ENCODE measurements around the gene BPIFA1. TPM values are rescaled to one million over a fixed set of nuclear protein-coding genes. Genes with fewer than 3 reads are reported as not detected.

Gene BPIFA1
- total and polyA plus RNA-seq, 2 experiments from 2014 or later = not detected

DNA sequence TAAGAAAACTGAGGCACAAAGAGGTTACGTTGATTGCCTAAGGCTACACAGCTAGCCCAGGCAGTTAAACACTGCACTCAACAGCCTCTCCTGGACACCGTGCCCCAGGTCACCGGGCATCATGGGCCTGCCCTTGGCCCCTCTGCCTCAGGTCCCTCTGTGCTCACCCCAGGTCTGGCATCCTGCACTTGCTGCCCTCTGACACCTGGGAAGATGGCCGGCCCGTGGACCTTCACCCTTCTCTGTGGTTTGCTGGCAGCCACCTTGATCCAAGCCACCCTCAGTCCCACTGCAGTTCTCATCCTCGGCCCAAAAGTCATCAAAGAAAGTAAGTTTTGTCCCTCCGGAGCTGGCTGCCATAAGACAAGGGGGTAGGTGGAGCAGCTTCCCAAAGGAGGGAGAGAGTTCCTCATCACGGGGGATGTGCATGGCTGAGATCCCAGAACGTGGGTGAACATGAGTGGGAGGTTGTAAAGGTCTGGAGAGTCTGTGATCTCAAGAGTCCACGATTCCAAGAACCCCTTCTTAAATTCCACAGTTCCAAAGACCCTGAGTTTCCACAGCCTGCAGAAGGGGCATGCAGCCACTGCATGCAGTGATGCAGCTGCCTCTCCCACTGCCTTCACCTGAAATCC, 50.2 kb downstream of the BPIFA1 start:
- Mint-ChIP-seq H3K27ac (no peak overlapping the region), H3K27me3 (ENCODE audit: insufficient read depth, low read depth, poor library complexity) (peaks cover 9% of the 10 kb centered on the region), H3K36me3 (ENCODE audit: low read depth) (no peaks in the 10 kb centered on the region), H3K4me3 (no peak overlapping the region), H3K4me1 (peaks cover 6% of the 10 kb centered on the region), H3K9me3 (no peaks in the 10 kb centered on the region; the same call in 1 of the 3 replicates)
- Histone ChIP-seq H3K36me3 (ENCODE audit: insufficient read depth) (no peaks in the 10 kb centered on the region), H3K27ac (ENCODE audit: low read depth) (no peak overlapping the region), H4K20me1 (replicated peaks; ENCODE audit: insufficient read depth) (no peaks in the 10 kb centered on the region), H3K79me2 (replicated peaks; ENCODE audit: insufficient read depth) (no peaks in the 10 kb centered on the region), H3K4me2 (no peak overlapping the region), H3K4me1 (ENCODE audit: insufficient read depth) (no peaks in the 10 kb centered on the region), H3K9me2 (ENCODE audit: insufficient read depth) (no peaks in the 10 kb centered on the region), H2AFZ (no peak overlapping the region), H3K4me3 (no peak overlapping the region), H3K27me3 (ENCODE audit: insufficient read depth) (no peaks in the 10 kb centered on the region), H3F3A (replicated peaks; ENCODE audit: low read depth) (no peaks in the 10 kb centered on the region)
- ATAC-seq (no peak), DNase-seq (ENCODE audit: low spot score) (no peak)
- TF ChIP-seq EZH2phosphoT487 (IDR thresholded peaks at IDR 0.05; ENCODE audit: unreplicated experiment) = no peak
- TF ChIP-seq STAT1 (IDR thresholded peaks at IDR 0.05; ENCODE audit: unreplicated experiment) = no peak
- TF ChIP-seq, protein P1, sequence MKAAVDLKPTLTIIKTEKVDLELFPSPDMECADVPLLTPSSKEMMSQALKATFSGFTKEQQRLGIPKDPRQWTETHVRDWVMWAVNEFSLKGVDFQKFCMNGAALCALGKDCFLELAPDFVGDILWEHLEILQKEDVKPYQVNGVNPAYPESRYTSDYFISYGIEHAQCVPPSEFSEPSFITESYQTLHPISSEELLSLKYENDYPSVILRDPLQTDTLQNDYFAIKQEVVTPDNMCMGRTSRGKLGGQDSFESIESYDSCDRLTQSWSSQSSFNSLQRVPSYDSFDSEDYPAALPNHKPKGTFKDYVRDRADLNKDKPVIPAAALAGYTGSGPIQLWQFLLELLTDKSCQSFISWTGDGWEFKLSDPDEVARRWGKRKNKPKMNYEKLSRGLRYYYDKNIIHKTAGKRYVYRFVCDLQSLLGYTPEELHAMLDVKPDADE (IDR thresholded peaks at IDR 0.05) = no peak
- TF ChIP-seq, protein P2, sequence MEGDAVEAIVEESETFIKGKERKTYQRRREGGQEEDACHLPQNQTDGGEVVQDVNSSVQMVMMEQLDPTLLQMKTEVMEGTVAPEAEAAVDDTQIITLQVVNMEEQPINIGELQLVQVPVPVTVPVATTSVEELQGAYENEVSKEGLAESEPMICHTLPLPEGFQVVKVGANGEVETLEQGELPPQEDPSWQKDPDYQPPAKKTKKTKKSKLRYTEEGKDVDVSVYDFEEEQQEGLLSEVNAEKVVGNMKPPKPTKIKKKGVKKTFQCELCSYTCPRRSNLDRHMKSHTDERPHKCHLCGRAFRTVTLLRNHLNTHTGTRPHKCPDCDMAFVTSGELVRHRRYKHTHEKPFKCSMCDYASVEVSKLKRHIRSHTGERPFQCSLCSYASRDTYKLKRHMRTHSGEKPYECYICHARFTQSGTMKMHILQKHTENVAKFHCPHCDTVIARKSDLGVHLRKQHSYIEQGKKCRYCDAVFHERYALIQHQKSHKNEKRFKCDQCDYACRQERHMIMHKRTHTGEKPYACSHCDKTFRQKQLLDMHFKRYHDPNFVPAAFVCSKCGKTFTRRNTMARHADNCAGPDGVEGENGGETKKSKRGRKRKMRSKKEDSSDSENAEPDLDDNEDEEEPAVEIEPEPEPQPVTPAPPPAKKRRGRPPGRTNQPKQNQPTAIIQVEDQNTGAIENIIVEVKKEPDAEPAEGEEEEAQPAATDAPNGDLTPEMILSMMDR (conservative IDR thresholded peaks at IDR 0.05; ENCODE audit: low read depth in 2 of 2) = no peak
- TF ChIP-seq EZH2 (IDR thresholded peaks at IDR 0.05; ENCODE audit: low read depth, unreplicated experiment) = no peak
- no peak for TF ChIP-seq REST (IDR thresholded peaks at IDR 0.05; ENCODE audit: unreplicated experiment)
- TF ChIP-seq POLR2AphosphoS5 (IDR thresholded peaks at IDR 0.05; ENCODE audit: low read depth) = no peak

DNA sequence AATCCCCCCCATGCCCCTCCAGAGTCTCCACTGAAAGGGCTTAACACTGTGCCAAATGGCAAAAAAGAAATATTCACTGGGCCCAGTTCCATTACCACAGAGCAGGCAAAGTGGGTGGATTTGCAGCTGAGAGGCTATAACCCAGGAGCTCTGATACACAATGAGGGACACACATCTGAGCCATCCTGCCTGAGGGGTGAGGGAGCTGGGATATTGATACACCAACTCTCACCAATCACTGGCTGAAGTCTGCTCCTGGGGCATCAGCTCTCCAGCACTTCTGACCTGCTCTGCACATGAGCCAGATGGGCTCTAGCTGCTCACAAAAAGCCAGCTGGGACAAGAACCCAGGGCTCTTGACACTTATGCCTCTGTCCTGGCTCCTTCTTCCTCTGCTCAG, 52.1 kb downstream of the BPIFA1 start:
- H3K4me2 ChIP-seq = no peak overlapping the region
- H3K27ac ChIP-seq (ENCODE audit: low read depth) = no peak overlapping the region
- DNase-seq (ENCODE audit: low spot score) = no peak
- no peaks in the 10 kb centered on the region for H3K4me1 ChIP-seq (ENCODE audit: insufficient read depth)
- H3K27me3 Mint-ChIP-seq (ENCODE audit: insufficient read depth, low read depth, poor library complexity) = peaks cover 9% of the 10 kb centered on the region
- H3K36me3 Mint-ChIP-seq (ENCODE audit: low read depth) = no peaks in the 10 kb centered on the region
- no peak overlapping the region for H2AFZ ChIP-seq
- H4K20me1 ChIP-seq (replicated peaks; ENCODE audit: insufficient read depth) = no peaks in the 10 kb centered on the region
- H3F3A ChIP-seq (replicated peaks; ENCODE audit: low read depth) = no peaks in the 10 kb centered on the region
- H3K4me1 Mint-ChIP-seq = peaks cover 6% of the 10 kb centered on the region
- H3K27me3 ChIP-seq (ENCODE audit: insufficient read depth) = no peaks in the 10 kb centered on the region
- no peak overlapping the region for H3K27ac Mint-ChIP-seq
- no peaks in the 10 kb centered on the region; the same call in 1 of the 3 replicates for H3K9me3 Mint-ChIP-seq
- H3K79me2 ChIP-seq (replicated peaks; ENCODE audit: insufficient read depth) = no peaks in the 10 kb centered on the region
- ATAC-seq = no peak
- no peaks in the 10 kb centered on the region for H3K9me2 ChIP-seq (ENCODE audit: insufficient read depth)
- no peak overlapping the region for H3K4me3 Mint-ChIP-seq
- no peaks in the 10 kb centered on the region for H3K36me3 ChIP-seq (ENCODE audit: insufficient read depth)
- H3K4me3 ChIP-seq = no peak overlapping the region
- TF ChIP-seq EZH2phosphoT487 (IDR thresholded peaks at IDR 0.05; ENCODE audit: unreplicated experiment) (no peak), POLR2AphosphoS5 (IDR thresholded peaks at IDR 0.05; ENCODE audit: low read depth) (no peak), REST (IDR thresholded peaks at IDR 0.05; ENCODE audit: unreplicated experiment) (no peak), CREB1 (CRISPR knock-in tag; IDR thresholded peaks at IDR 0.05; ENCODE audit: low read depth) (no peak), STAT1 (IDR thresholded peaks at IDR 0.05; ENCODE audit: unreplicated experiment) (no peak)
- TF ChIP-seq, protein P2 (conservative IDR thresholded peaks at IDR 0.05; ENCODE audit: low read depth in 2 of 2) = no peak
- TF ChIP-seq, protein P1 (IDR thresholded peaks at IDR 0.05) = no peak

All from GM23338 (cell line).